OCI-M1 (cell line): ENCODE results near the gene AP1B1.
A peak's percentile ranks its signal among the peaks of the same experiment; 100 is the strongest.

Source experiments
- DNase-seq: peaks from one replicate; lab custom pipeline; 2025; lab: John Stamatoyannopoulos, UW

Gene AP1B1

GRCh38 chr22:29331658-29332300 lies 56.6 kb downstream of the AP1B1 start:
- DNase-seq = no peak

- DNase-seq = no peak
These were observed 57.2 kb downstream of the AP1B1 start for GRCh38 chr22:29331213-29331612.

- DNase-seq = no peak
These were observed 57.6 kb downstream of the AP1B1 start for GRCh38 chr22:29330753-29331152.

GRCh38 chr22:29330291-29330690 lies 58.1 kb downstream of the AP1B1 start:
- no peak for DNase-seq

- no peak for DNase-seq
These were observed 58.8 kb downstream of the AP1B1 start for GRCh38 chr22:29329581-29329980.

- no peak for DNase-seq
These were observed 59.5 kb downstream of the AP1B1 start for GRCh38 chr22:29328566-29329500.

- no peak for DNase-seq
These were observed 60.3 kb downstream of the AP1B1 start for GRCh38 chr22:29328055-29328454.

- DNase-seq = no peak
These were observed 61.1 kb downstream of the AP1B1 start for GRCh38 chr22:29327089-29327764.

- DNase-seq = no peak
These were observed 61.9 kb downstream of the AP1B1 start for GRCh38 chr22:29326481-29326880.

GRCh38 chr22:29325785-29326315 lies 62.5 kb downstream of the AP1B1 start:
- no peak for DNase-seq

- DNase-seq = no peak
These were observed 63.0 kb downstream of the AP1B1 start for GRCh38 chr22:29325356-29325755.

GRCh38 chr22:29323641-29324040 lies 64.7 kb downstream of the AP1B1 start:
- no peak for DNase-seq

- peak; percentile 58 for DNase-seq
These were observed 67.8 kb downstream of the AP1B1 start for GRCh38 chr22:29320546-29320945.

GRCh38 chr22:29319072-29319471 lies 69.3 kb downstream of the AP1B1 start:
- DNase-seq = no peak

GRCh38 chr22:29317827-29318454 lies 70.4 kb downstream of the AP1B1 start:
- DNase-seq = no peak

GRCh38 chr22:29316141-29316828 lies 72.1 kb downstream of the AP1B1 start:
- no peak for DNase-seq

- no peak for DNase-seq
These were observed 72.9 kb downstream of the AP1B1 start, which contains the start of gene RASL10A for GRCh38 chr22:29315286-29316140. Gene RASL10A (minus strand): TSS chr22:29315697. CDS start chr22:29315246, 451 bp downstream.

- no peak for DNase-seq
These were observed 73.7 kb downstream of the AP1B1 start for GRCh38 chr22:29314537-29315285.
